HG02870 (cell line): ENCODE measurements around the gene ST3GAL6.
A peak's percentile ranks its signal among the peaks of the same experiment; 100 is the strongest.
"Not testable (repeated sequence)": the region's sequence is repeated elsewhere in the genome, so short reads cannot be mapped to it uniquely, and the experiment has no call there.

ENCODE experiments used
- ATAC-seq: cut with Tn5 transposase; IDR thresholded peaks from one replicate; pipeline ENCODE4 v1.9.1; 2021; ENCODE audit warnings: mild to moderate bottlenecking, moderate library complexity; ENCODE audit not compliant: unreplicated experiment

Gene ST3GAL6

DNA sequence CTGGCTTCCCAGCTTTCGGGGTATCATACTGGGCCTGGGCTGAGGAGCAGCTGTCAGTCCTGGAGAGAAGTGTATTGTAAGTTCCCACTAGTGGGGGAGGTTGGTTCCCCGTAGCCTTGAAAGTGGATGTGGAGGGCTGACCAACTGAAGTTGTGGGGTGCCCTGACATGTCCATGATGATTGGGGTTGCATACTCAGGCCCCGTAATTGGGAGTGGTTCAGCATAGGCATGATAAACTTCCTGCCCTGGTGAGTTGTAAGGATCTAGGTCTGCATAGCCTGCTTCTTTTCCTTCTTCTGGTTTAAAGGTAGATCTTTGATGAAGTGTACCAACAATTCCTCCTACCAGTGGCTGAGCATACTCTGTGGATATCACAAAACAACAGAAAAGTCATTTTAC, 36.3 kb downstream of the ST3GAL6 start:
- ATAC-seq: no peak

DNA sequence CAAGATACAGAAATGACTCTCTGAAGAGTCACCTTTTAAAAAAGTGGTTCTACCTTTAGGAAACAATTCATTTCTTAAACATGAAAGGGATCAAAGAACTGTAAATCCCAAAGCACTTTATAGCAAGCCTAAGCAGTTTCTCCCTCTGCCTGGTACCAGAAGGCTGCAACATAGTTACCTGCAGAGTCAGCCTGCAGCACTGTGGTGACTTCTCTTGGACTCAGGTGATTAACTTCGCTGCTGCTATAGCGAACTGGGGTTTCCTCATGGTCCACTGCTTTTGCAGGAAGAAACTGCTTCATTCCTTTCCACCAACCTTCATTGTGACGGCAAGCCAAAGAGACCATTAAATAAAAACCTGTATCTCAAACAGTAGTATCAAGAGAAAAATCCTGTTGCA, 37.3 kb downstream of the ST3GAL6 start:
- no peak for ATAC-seq

DNA sequence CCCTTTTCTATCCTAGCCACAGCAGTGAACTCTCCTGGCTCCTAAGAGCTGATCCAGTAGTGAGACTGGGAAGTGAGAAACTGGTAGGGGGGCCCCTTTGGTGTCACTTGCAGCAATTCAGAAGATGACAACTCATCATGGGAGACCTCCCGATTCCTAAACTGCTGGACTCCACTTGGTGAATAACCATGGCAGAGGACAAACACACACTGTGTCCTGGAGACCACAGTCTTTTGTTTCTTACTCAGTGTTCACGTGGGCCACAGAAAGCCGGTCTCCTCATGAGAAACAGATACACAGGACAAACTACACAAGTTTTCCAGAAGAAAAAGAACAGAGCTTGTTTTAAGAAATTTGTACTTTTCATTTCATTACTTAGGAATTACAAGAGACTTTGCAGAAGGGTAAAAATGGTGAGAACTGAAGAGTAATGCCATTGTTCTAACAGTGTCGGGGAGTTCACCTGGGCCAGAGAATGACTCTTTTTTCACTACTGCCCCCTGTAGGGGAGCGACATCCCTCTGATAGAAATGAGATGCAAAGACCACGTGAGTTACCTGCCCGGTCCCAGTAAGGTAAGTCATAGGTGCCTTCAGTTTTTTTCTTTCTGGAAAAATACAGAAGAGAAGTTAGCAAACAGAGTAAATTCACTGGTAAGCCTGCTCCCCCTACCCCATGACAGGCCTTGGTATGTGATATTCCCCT, 38.1 kb downstream of the ST3GAL6 start:
- no peak for ATAC-seq

DNA sequence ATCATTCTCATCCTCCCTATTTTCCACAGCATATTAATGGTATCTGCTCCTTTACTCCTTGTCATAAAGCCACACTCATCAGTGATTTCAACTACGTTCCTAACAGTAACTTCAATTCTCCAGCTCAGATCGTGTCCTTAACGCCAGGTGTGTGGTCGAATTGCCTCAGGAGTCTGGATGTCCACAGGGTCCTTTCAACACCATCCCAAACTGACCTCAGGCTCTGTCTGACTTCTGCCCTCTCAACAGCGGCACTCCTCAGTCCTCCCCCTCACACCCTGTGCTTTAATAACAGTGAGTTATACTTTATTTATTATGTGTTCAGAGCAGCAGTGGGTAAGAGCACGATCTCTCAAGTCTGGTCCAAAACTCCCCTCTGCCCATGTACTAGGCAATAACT, 42.4 kb downstream of the ST3GAL6 start:
- no peak for ATAC-seq

DNA sequence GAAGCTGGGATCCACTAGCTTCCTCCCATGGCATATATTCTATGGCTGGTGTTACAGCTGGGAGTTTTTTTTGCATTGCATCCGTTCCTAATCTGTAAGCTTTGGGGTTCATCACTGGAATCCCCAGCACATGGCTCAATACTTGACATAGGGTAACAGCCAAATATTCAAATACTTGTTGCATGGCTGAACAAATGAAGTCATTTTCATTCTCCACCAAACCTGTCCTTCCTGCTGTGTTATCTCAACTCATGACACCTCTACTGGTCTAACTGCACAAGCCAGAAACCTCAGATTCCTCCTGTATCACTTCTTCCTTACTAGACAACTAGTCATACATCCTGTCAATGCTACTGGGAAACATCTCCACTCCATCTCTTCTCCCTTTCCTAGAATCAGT, 43.4 kb downstream of the ST3GAL6 start:
- ATAC-seq: no peak

DNA sequence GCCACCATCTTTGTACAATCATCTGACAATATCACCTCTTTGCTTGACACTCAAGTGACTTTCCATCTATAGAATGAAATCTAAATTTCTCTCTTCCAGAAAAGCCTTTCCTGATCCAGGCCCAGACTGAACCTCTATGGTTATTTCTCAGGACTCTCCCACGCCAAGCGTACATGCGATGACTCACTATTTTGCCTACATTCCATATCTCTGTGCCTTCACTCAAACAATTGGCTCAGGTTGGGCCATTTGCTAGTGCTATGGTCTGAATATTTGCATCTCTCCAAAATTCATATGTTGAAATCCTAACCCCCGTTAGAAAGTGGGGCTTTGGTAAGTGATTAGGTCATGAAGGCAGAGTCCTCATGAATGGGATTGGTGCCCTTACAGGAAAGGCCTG, 43.9 kb downstream of the ST3GAL6 start:
- no peak for ATAC-seq

DNA sequence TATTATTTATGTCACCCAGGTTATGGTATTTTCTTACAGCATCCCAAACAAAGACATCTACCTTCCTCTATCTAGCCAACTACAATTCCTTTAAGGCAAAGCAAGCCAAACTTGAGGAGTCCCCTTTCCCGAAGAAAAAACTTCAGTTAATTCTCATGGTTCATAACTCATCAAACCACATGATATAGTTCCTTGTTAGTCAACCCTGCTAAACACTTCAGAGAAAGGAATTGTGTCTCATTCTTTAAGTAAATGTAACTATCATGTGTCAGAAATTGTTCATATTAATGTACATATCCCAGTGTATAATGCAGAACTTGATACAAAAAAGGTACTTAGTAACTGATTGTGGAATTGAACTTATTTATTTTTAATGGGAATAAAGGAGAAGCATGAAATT, 44.4 kb downstream of the ST3GAL6 start:
- no peak for ATAC-seq

DNA sequence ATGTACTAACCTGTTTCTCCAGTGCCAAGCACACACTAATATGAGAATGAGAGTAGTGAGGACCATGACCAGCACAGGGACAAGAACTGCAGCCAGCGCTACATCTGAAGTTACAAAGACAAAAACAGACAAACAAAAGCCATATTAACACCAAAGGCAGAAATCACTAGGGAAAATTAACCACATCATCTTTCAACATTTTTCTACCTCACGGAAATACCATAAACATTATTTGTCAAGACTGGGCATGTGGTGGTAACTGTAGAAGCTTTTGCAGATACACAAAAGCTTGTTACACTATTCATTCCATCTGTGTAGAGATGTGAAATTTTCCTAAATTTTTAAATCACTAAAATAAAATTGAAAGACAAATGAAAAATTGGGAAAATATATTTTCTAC, 44.9 kb downstream of the ST3GAL6 start:
- ATAC-seq: no peak

DNA sequence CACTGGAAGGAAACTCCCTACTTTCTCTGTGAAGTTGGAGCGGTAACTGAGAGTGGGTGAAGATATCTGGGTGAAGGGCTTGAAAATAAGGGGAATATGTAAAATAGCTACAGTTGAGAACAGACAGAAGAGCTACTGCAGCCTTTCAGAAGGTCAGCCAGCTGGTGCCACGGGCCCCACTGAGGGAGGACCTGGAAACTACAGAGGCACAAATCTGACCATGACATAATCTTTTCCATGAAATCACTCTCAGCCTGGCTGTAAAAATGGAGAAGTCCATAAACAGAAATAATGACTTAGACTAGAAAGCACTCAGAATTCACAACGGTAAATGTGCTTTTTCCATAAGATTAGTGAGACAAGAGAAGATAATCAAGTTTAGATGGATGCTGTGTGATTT, 46.4 kb downstream of the ST3GAL6 start:
- ATAC-seq: peak; percentile 54

DNA sequence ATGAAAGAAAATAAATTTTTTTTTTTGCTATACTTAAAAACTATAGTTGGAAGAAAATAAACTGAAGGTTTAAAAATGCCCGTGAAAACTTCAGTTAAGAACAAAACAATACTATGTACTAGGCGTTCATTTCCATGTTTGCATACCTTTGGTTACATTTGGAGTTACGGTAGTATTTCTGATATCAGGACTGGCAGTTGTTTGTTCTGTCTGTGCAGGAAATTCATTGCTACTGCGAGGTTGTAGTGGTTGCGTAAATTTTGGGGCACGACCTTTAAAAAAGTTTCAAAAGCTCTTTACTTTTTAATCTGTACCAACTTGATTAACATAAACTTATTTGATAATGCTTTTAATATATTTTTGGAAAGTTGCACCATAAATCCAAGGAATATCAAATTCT, 47.9 kb downstream of the ST3GAL6 start:
- no peak for ATAC-seq

DNA sequence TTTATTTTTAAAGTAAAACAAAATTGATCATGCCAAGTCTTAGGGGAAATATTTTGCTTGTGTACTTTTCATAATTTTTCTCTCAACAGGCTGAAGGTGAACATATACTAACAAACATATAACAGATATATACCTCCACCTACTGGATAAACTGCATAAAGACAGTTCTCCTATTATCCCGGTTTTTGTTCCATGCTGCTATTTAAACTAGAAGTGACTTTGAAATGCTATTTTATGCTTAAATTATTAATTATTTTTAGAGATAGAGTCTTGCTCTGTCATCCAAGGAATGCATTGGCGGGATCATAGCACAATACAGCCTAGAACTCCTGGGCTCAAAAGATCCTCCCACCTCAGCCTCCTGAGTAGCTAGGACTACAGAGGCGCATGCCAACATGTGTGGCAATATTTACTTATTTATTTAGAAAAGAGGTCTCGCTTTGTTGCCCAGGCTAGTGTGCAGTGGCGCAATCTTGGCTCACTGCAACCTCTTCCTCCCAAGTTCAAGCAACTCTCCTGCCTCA, 49.8 kb downstream of the ST3GAL6 start:
- ATAC-seq: peak; percentile 49

DNA sequence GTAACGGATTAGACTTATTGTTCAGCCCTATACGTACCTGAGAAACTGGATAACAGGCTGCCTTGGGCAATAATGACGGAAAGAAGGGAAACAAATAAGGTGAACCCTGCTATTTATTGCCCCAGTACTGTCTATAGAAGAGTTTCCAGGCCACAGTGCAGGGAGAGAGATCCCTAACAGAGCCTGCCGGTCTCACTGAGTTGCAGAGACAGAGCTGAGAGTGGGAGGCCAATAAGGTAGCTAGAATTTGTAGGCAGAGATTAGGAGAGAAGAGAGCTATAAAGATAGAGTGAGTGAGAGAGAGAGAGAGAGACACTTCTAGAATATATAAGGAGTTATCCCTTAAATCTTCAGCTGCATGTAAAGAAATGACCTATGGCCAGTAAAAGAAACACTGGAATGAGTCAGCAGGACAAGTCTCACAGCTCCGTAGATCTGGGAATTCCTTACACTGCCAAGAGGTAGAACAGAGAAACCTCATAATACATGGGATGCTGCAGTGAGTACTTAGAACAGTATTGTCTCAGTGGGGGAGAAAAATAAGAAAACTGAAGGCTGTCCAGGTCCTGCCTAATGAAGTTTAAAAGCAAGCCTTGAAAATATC, 51.8 kb downstream of the ST3GAL6 start:
- no peak for ATAC-seq

DNA sequence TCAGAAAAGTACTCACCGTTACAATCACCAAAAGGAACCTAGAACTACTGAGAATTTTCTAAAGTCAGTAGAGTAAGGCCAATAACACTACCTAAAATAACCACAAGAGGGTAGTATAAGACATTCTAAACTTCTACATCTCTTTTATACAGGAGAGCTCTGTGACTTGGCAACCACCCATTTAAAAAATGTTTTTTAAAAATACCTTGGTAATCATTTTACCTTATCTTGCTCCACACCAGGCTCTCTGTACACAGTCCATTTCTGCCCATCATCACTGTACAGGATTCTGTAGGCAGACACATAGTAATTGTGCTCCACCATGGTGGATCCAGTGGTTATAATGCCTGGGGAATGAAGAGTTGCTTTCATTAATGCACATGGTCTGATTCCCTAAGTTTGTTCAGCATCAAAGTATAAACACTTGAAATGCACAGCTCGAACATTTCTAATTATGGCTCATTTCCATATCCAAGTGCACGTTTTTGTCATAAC, 54.5 kb downstream of the ST3GAL6 start:
- peak; percentile 82 for ATAC-seq

DNA sequence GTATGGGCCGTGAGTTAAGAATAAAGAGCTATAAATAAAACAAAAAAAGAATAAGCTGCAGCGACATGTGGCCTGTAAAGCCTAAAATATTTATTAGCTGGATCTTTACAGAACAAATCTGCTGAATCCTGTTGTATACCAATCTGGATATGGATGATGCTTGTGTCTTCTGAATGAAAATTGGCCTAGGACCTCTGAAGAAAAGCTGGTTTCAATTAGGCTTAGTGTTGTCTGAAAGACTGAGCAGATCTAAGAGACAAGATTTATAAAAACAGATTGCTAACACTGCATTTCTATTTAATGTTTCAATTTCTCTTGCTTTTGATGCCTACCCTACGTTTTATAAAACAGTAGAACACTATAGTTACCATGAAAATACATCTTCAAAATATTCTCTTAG, 57.9 kb downstream of the ST3GAL6 start:
- ATAC-seq: no peak

DNA sequence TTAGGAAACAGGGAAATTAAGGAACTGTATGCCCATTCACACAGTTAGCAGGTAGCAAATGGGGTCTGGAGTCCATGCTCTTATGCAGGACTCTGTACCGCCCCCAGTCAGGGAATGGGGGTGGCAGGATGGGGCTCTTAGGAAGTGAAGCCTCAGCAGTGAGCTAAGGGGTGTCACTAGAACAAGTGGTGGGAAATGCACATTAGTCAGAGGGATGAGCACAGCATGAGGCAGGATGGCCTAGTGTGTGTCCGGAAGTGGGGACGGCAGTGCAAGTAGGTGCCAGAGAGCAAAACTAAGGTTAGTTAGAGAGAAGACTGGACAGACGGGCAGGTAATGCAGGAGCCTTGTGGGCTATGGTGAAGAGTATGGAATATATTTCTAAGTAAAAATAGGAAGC, 60.7 kb downstream of the ST3GAL6 start:
- ATAC-seq: no peak

DNA sequence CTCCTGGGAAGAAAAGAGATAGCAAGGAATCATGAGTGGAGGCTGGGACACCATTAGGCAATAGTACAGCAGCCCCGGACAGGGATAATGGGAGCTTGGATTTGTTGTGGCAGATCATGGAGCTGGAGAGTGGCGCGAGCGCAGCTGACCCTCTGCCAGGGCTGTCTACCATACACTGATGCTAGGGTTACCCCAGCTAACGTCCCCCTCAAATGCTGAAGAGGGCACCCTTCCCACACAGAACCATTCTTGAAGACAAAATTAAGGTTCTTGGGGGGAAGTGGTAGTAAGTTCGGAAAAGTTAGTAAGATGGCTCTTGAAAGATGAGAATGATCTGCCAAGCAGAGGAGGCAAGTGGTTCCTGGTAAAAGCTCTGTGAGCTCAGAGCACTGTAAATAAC, 61.1 kb downstream of the ST3GAL6 start:
- no peak for ATAC-seq

DNA sequence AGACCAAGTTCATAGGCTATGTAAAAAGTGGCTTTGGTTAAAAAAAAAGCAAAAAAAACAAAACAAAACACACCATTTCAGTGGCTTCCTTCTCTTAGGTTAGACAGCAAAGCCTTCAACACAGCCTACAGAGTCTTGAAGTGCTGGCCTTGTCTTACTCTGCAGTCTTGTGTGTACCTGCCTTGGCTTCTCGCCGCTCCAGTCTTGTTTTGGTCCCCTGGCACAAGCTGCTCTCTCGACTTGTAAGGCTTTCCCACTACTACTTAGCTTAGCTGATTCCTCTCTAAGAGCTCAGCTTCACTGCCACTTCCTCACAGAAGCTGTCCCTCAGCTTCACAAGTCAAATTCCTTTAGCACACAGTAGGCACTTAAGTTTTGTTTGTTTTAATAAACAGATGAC, 63.0 kb downstream of the ST3GAL6 start:
- no peak for ATAC-seq

DNA sequence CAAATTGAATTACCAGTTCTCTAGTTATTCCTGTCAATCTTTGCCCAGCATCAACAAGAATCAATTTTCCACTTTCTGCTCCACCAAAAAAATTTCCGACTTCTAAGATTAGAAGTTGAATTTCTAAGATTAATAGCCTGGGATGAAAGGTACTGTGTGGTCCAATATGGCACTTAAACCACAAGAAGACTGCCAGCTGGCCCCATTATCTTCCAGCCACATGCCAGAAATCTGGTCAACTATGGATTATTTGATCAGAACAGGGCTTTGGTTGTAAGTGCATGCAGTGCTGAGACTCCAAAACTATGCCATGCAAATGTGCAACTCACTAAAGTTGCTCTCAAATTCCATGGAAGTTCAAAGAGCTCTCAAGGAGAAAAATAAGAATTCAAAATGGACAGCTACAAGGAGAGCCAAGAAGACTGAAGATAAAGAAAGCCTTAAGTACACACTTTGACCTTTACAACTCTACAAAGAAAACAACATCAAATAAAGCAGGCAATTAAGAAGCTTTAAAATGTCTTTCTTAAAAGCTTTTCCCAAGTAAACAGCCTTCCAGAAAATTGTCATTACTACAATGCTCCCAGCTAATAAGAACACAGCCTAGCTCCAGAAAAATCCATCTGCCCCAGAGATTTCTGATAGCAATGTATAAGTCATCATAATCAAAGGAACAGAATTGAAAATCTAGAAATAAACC, 64.2 kb downstream of the ST3GAL6 start:
- no peak for ATAC-seq

DNA sequence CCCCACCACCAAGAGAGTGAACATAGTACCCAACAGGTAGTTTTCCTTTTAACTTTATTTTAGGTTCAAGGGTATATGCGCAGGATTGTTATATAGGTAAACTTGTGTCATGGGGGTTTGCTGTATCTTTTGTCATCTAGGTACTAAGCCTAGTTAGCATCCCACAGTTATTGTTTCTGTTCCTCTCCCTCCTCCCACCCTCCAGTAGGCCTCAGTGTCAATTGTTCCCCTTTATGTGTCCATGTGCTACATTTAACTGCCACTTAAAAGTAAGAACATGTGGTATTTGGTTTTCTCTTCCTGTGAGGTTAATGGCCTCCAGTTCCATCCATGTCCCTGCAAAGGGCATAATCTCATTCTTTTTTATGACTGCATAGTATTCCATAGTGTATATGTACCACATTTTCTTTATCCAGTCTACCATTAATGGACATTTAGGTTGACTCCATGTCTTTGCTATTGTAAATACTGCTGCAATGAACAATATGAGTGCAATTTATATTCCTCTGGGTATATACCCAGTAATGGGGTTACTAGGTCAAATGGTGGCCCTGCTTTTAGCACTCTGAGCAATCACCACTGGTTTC, 66.2 kb downstream of the ST3GAL6 start:
- ATAC-seq: no peak

DNA sequence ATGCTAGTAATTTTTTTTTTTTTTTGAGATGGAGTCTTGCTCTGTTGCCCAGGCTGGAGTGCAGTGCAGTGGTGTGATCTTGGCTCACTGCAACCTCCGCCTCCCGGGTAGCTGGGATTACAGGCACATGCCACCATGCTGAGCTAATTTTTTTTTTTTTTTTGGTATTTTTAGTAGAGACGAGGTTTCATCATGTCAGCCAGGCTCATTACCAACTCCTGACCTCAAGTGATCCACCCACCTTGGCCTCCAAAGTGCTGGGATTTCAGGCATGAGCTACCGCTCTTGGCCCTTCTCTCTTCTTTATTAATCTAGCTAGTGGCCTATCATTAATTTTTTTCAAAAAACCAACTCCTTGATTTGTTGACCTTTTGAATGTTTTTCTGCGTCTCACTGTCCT, 67.9 kb downstream of the ST3GAL6 start:
- not testable (repeated sequence) for ATAC-seq

DNA sequence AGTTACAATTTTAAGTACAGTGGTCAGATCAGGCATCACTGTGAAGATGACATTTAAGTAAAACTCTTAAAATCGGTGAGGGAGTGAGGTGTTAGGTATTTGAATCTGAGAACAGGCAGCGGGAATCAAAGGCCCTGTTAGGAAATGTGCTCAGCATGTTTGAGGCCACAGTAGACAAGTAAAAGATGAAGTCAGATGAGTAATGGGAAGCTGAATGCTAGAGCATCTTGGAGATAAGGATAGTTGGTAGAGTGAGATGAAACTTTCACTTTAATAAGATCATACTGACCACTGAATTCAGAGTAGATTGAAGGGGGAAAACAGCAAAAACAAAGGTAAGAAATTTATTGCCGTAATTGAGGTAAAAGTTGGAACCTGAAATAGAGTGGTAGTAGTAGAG, 76.7 kb downstream of the ST3GAL6 start:
- ATAC-seq: no peak
